HCT116 (cell line): ENCODE data around the gene EEFSEC. TPM values are rescaled to one million over a fixed set of nuclear protein-coding genes. Genes with fewer than 3 reads are reported as not detected.

ENCODE experiments used
- ATAC-seq: fragments of 200-7000 bp; cut with Tn5 transposase; 2 replicates; pipeline ENCODE4 v1.9.1; 2020; ENCODE audit warnings: mild to moderate bottlenecking, moderate library complexity
- BruUV-seq: library from RNA; stranded (reverse); fragments of 400-500 nt; replicated peaks from 2 replicates; lab custom pipeline; 2021; lab: Mats Ljungman, UMichigan
- CTCF ChIA-PET: fragments of 300-600 bp; sonication (Branson Sonifier 250); formaldehyde crosslinking; loops from one replicate; lab custom pipeline; 2021; ENCODE audit warnings: antibody characterized with exemption; lab: Charles Lee
- POLR2A ChIA-PET: fragments of 300-600, 350-600 bp; sonication (Branson Sonifier 250); formaldehyde crosslinking; loops from one replicate; lab custom pipeline; 2021; ENCODE audit warnings: antibody characterized with exemption; lab: Charles Lee
- RAD21 ChIA-PET, 2 experiments: fragments of 300-600 bp; sonication (Branson Sonifier 250); formaldehyde crosslinking; loops; one replicate each; lab custom pipeline; 2023; ENCODE audit warnings: low total read pairs in 2 of 2; ENCODE audit not compliant: uncharacterized antibody in 2 of 2, unreplicated experiment in 2 of 2, low non-redundant PET in 1 of 2; lab: Charles Lee
- DNase-seq: peaks from one replicate; pipeline ENCODE4 v3.0.0-alpha.2; 2010; ENCODE audit warnings: low read depth, low spot score
- H2AFZ ChIP-seq: fragments of 200-600 bp; shearing (Covaris generic), sonication (generic); 2 replicates; pipeline ENCODE4 v1.6.1; 2017; ENCODE audit warnings: low read depth, mixed run types, mixed read lengths, antibody characterized with exemption, low read length; ENCODE audit not compliant: poor library complexity, severe bottlenecking
- H3K27ac ChIP-seq: 2 replicates; pipeline ENCODE4 v1.5.1; 2012; ENCODE audit warnings: low read depth, low read length
- H3K27me3 ChIP-seq: fragments of 200-600 bp; sonication (generic); 2 replicates; pipeline ENCODE4 v1.6.1; 2016; ENCODE audit warnings: mixed run types, low read length, mixed read lengths; ENCODE audit not compliant: insufficient read depth
- H3K36me3 ChIP-seq, 2 experiments: fragments of 200-500 bp in 1 of 2; fragments of 200-600 bp in 1 of 2; sonication (Bioruptor generic) in 1 of 2; sonication (generic) in 1 of 2; 2 replicates each; pipeline versions ENCODE4 v1.5.1 to v1.6.1; 2014 to 2016; ENCODE audit warnings: low read length in 2 of 2, inconsistent platforms in 1 of 2, mixed read lengths in 1 of 2, mixed run types in 1 of 2; ENCODE audit not compliant: insufficient read depth in 2 of 2, control insufficient read depth in 1 of 2
- H3K4me1 ChIP-seq, 2 experiments: fragments of 200-600 bp in 1 of 2; sonication (generic) in 1 of 2; 2 replicates each; pipeline versions ENCODE4 v1.5.1 to v1.6.1; 2012 to 2017; ENCODE audit warnings: low read length in 2 of 2, inconsistent platforms in 1 of 2, mild to moderate bottlenecking in 1 of 2, mixed read lengths in 1 of 2, mixed run types in 1 of 2, moderate library complexity in 1 of 2; ENCODE audit not compliant: insufficient read depth in 2 of 2, control insufficient read depth in 1 of 2
- H3K4me2 ChIP-seq: fragments of 200-600 bp; sonication (generic); 2 replicates; pipeline ENCODE4 v1.6.1; 2017; ENCODE audit warnings: mixed run types, low read length, mixed read lengths
- H3K4me3 ChIP-seq, 2 experiments: fragments of 200-600 bp in 1 of 2; sonication (generic) in 1 of 2; replicated peaks in 1 of 2; 2 replicates each; pipeline ENCODE4 v1.5.1; 2011 to 2016; ENCODE audit warnings: low read length in 2 of 2, control low read depth in 1 of 2, low read depth in 1 of 2, mild to moderate bottlenecking in 1 of 2, mixed read lengths in 1 of 2, mixed run types in 1 of 2
- H3K79me2 ChIP-seq: fragments of 200-600 bp; sonication (generic); 2 replicates; pipeline ENCODE4 v1.6.1; 2017; ENCODE audit warnings: mild to moderate bottlenecking, mixed run types, low read length, moderate library complexity, mixed read lengths; ENCODE audit not compliant: insufficient read depth
- H3K9ac ChIP-seq: fragments of 200-600 bp; sonication (generic); 2 replicates; pipeline ENCODE4 v1.6.1; 2016; ENCODE audit warnings: low read length, mixed read lengths
- H3K9me2 ChIP-seq: fragments of 200-600 bp; sonication (generic), shearing (Covaris generic); 2 replicates; pipeline ENCODE4 v1.6.1; 2017; ENCODE audit warnings: mixed run types, mild to moderate bottlenecking, moderate library complexity; ENCODE audit not compliant: insufficient read depth
- H3K9me3 ChIP-seq, 2 experiments: fragments of 200-500 bp in 1 of 2; fragments of 200-600 bp in 1 of 2; sonication (Bioruptor generic) in 1 of 2; sonication (generic) in 1 of 2; 2 replicates each; pipeline ENCODE4 v1.6.1; 2014 to 2017; ENCODE audit warnings: low read length in 2 of 2, mixed read lengths in 2 of 2, inconsistent platforms in 1 of 2, low read depth in 1 of 2, mild to moderate bottlenecking in 1 of 2, mixed run types in 1 of 2, moderate library complexity in 1 of 2; ENCODE audit not compliant: control insufficient read depth in 1 of 2, insufficient read depth in 1 of 2
- H4K20me1 ChIP-seq: fragments of 200-600 bp; sonication (generic), shearing (Covaris generic); 2 replicates; pipeline ENCODE4 v1.6.1; 2017; ENCODE audit warnings: mixed run types, mild to moderate bottlenecking, moderate library complexity; ENCODE audit not compliant: insufficient read depth
- ATF3 ChIP-seq: IDR thresholded peaks from 2 replicates; pipeline ENCODE4 v1.6.1; 2012
- CBX3 ChIP-seq: IDR thresholded peaks from 2 replicates; pipeline ENCODE4 v1.6.1; 2012; ENCODE audit warnings: low read depth
- CTCF ChIP-seq, 3 experiments: fragments of 200-600 bp in 1 of 3; sonication (generic) in 1 of 3; IDR thresholded peaks in 2 of 3; conservative IDR thresholded peaks in 1 of 3; 2 replicates each; pipeline ENCODE4 v1.5.1; 2012 to 2017; ENCODE audit warnings: low read depth in 2 of 3, low read length in 2 of 3, antibody characterized with exemption in 1 of 3, borderline replicate concordance in 1 of 3, control low read depth in 1 of 3, mild to moderate bottlenecking in 1 of 3, mixed read lengths in 1 of 3, mixed run types in 1 of 3, moderate library complexity in 1 of 3; ENCODE audit not compliant: insufficient read depth in 1 of 3
- ELF1 ChIP-seq: IDR thresholded peaks from 2 replicates; pipeline ENCODE4 v1.6.1; 2012; ENCODE audit warnings: low read depth, borderline replicate concordance
- EZH2 ChIP-seq: fragments of 200-600 bp; sonication (generic); IDR thresholded peaks from 2 replicates; pipeline ENCODE4 v1.6.1; 2017; ENCODE audit warnings: antibody characterized with exemption, mixed run types
- EZH2phosphoT487 ChIP-seq: fragments of 200-600 bp; IDR thresholded peaks from 2 replicates; pipeline ENCODE4 v1.6.1; 2018; ENCODE audit warnings: antibody characterized with exemption, borderline replicate concordance
- FOSL1 ChIP-seq: IDR thresholded peaks from 2 replicates; pipeline ENCODE4 v1.6.1; 2012; ENCODE audit warnings: low read depth
- JUND ChIP-seq: IDR thresholded peaks from 2 replicates; pipeline ENCODE4 v1.6.1; 2012
- POLR2AphosphoS5 ChIP-seq: IDR thresholded peaks from 2 replicates; pipeline ENCODE4 v1.6.1; 2011; ENCODE audit warnings: mild to moderate bottlenecking, low read depth, low read length, moderate library complexity
- RAD21 ChIP-seq: IDR thresholded peaks from 2 replicates; pipeline ENCODE4 v1.6.1; 2012; ENCODE audit warnings: low read depth, mild to moderate bottlenecking
- REST ChIP-seq: IDR thresholded peaks from 2 replicates; pipeline ENCODE4 v1.6.1; 2012; ENCODE audit warnings: low read depth
- SRF ChIP-seq: IDR thresholded peaks from 2 replicates; pipeline ENCODE4 v1.6.1; 2012; ENCODE audit warnings: low read depth
- ZNF274 ChIP-seq: fragments of 200-500 bp; sonication (Bioruptor generic); IDR thresholded peaks from 2 replicates; pipeline ENCODE4 v1.6.1; 2014; ENCODE audit warnings: mild to moderate bottlenecking, low read depth, low read length, inconsistent platforms
- intact Hi-C: fragments of 100-400 bp; cut with micrococcal nuclease; formaldehyde crosslinking; loops from 2 replicates; pipeline ENCODE4 v1.10.0; 2022
- total RNA-seq: library from RNA; stranded (reverse); gene quantifications from one replicate; pipeline ENCODE4 v1.2.1, GENCODE V29; 2021; ENCODE audit not compliant: unreplicated experiment

EEFSEC gene
- total RNA-seq, 1 experiment from 2014 or later = 16.1 TPM

- no peak for ATAC-seq
- Histone ChIP-seq H3K4me3 (no peak overlapping the region), H3K79me2 (no peaks in the 10 kb centered on the region), H3K9me3 (peaks cover 0 to 3% of the 10 kb centered on the region in 2 experiments; a peak in 1 of 4 replicates), H3K4me2 (no peak overlapping the region), H4K20me1 (no peaks in the 10 kb centered on the region), H2AFZ (no peak overlapping the region), H3K9ac (no peak overlapping the region), H3K27me3 (no peaks in the 10 kb centered on the region), H3K4me1 (no peaks in the 10 kb centered on the region; a peak in 1 of 4 replicates), H3K36me3 (no peaks in the 10 kb centered on the region)
- intact Hi-C loops = no loop called here
- CTCF ChIA-PET = no interaction called here
- POLR2A ChIA-PET = no interaction called here
- RAD21 ChIA-PET = no interaction called here
- TF ChIP-seq SRF = no peak
- no peak for TF ChIP-seq ATF3
- no peak for TF ChIP-seq ZNF274
- no peak for TF ChIP-seq EZH2phosphoT487
- TF ChIP-seq ELF1 = no peak
- TF ChIP-seq CBX3 = no peak
- no peak for TF ChIP-seq JUND
- TF ChIP-seq RAD21 = no peak
- no peak for TF ChIP-seq FOSL1
- TF ChIP-seq, all 23 proteins: peak for 0
- H3K9me2 ChIP-seq = no peaks in the 10 kb centered on the region
- H3K27ac ChIP-seq = no peak overlapping the region
- BruUV-seq = no TSS peak
- no peak for DNase-seq
These were observed 141.8 kb downstream of the EEFSEC start for GRCh38 chr3:128294999-128295468.

GRCh38 chr3:128296469-128297251, 143.4 kb downstream of the EEFSEC start:
- ChIA-PET POLR2A (interaction anchor here (1.2 kb wide), 1 partner anchor 11 kb away, joined by 3 read pairs; no protein-coding TSS in a partner anchor), CTCF (no interaction called here), RAD21 (no interaction called here)
- H3K4me2 ChIP-seq = no peak overlapping the region
- ATAC-seq = peak; percentile 22; the same call in 1 of the 2 replicates
- no peaks in the 10 kb centered on the region for H4K20me1 ChIP-seq
- no peaks in the 10 kb centered on the region for H3K9me3 ChIP-seq
- H3K27ac ChIP-seq = no peak overlapping the region
- no TSS peak for BruUV-seq
- no peaks in the 10 kb centered on the region for H3K9me2 ChIP-seq
- intact Hi-C loops = no loop called here
- DNase-seq = no peak
- H3K4me3 ChIP-seq = no peak overlapping the region
- H3K27me3 ChIP-seq = no peaks in the 10 kb centered on the region
- no peak overlapping the region for H2AFZ ChIP-seq
- no peak overlapping the region for H3K9ac ChIP-seq
- H3K4me1 ChIP-seq = no peaks in the 10 kb centered on the region; a peak in 1 of 4 replicates
- no peaks in the 10 kb centered on the region for H3K79me2 ChIP-seq
- no peaks in the 10 kb centered on the region for H3K36me3 ChIP-seq
- TF ChIP-seq POLR2AphosphoS5 = no peak
- no peak for TF ChIP-seq ZNF274
- no peak for TF ChIP-seq FOSL1
- no peak for TF ChIP-seq JUND
- no peak for TF ChIP-seq CTCF (IDR thresholded peaks at IDR 0.05 in 2 of 3, conservative IDR thresholded peaks at IDR 0.05 in 1 of 3; ENCODE audit: borderline replicate concordance in 1 of 3, insufficient read depth in 1 of 3, low read depth in 2 of 3, low read length in 2 of 3)
- TF ChIP-seq EZH2 = no peak
- TF ChIP-seq CBX3 = no peak
- no peak for TF ChIP-seq EZH2phosphoT487
- TF ChIP-seq RAD21 = no peak
- TF ChIP-seq REST = no peak
